Ishikawa (cell line): ENCODE data around the gene CFAP20DC.

ENCODE experiments used
- CEBPB ChIP-seq: IDR thresholded peaks from 2 replicates; pipeline ENCODE4 v1.6.1; 2012
- CREB1 ChIP-seq: IDR thresholded peaks from 2 replicates; pipeline ENCODE4 v1.6.1; 2012; ENCODE audit warnings: low read depth
- EGR1 ChIP-seq: IDR thresholded peaks from 2 replicates; pipeline ENCODE4 v1.6.1; 2012
- EP300 ChIP-seq: IDR thresholded peaks from 2 replicates; pipeline ENCODE4 v1.6.1; 2012; ENCODE audit warnings: borderline replicate concordance
- FOXM1 ChIP-seq: IDR thresholded peaks from 2 replicates; pipeline ENCODE4 v1.6.1; 2012; ENCODE audit warnings: low read depth, borderline replicate concordance
- NFIC ChIP-seq: IDR thresholded peaks from 2 replicates; pipeline ENCODE4 v1.6.1; 2012
- RAD21 ChIP-seq: IDR thresholded peaks from 2 replicates; pipeline ENCODE4 v1.6.1; 2012; ENCODE audit warnings: low read depth
- TAF1 ChIP-seq: IDR thresholded peaks from 2 replicates; pipeline ENCODE4 v1.6.1; 2012; ENCODE audit warnings: low read depth, mild to moderate bottlenecking
- TCF12 ChIP-seq: IDR thresholded peaks from 2 replicates; pipeline ENCODE4 v1.6.1; 2012; ENCODE audit warnings: low read depth
- TEAD4 ChIP-seq: IDR thresholded peaks from 2 replicates; pipeline ENCODE4 v1.6.1; 2012
- YY1 ChIP-seq: IDR thresholded peaks from 2 replicates; pipeline ENCODE4 v1.6.1; 2012; ENCODE audit warnings: low read depth
- ZBTB7A ChIP-seq: IDR thresholded peaks from 2 replicates; pipeline ENCODE4 v1.6.1; 2012; ENCODE audit warnings: low read depth
- TF ChIP-seq, protein P1 (sequence below): IDR thresholded peaks from 2 replicates; pipeline ENCODE4 v1.6.1; 2012
- TF ChIP-seq, protein P2 (sequence below): IDR thresholded peaks from 2 replicates; pipeline ENCODE4 v1.6.1; 2012; ENCODE audit warnings: low read depth, mild to moderate bottlenecking
- TF ChIP-seq, protein P3 (sequence below): IDR thresholded peaks from 2 replicates; pipeline ENCODE4 v1.6.1; 2012

The CFAP20DC gene

DNA sequence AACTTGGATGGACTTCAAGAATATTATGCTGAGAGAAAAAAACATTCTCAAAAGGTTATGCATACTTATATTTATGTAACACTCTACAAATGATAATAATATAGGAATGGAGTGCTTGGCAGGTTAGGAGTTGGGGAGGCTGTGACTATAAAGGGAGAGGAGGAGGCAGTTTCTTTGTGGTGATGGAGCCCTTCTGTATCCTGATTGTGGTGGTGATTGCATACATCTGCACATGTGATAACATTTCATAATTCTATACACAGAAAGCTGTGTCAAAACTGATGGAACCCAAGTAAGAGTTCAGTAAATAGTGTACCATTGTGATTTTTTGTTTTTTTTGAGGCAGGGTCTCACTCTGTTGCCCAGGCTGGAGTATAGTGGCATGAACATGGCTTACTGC is 351.6 kb downstream of the CFAP20DC start:
- TF ChIP-seq RAD21 (no peak), TCF12 (no peak), FOXM1 (no peak), EGR1 (no peak), YY1 (no peak), NFIC (no peak)
- TF ChIP-seq, protein P1, sequence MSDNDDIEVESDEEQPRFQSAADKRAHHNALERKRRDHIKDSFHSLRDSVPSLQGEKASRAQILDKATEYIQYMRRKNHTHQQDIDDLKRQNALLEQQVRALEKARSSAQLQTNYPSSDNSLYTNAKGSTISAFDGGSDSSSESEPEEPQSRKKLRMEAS, result no peak

DNA sequence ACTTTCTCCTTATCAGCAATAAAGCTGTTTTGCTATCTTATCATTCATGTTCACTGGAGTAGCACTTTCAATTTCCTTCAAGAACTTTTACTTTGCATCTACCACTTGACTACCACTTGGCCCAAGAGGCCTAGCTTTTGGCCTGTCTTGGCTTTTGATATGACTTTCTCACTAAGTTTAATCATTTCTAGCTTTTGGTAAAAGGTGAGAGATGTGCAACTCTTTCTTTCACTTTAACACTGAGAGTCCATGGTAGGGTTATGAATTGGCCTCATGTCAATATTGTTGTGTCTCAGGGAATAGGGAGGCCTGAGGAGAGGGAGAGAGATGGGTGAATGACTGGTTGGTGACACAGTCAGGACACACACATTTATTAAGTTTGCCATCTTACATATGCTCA is 352.3 kb downstream of the CFAP20DC start:
- TF ChIP-seq, protein P1, result no peak
- TF ChIP-seq, protein P2, sequence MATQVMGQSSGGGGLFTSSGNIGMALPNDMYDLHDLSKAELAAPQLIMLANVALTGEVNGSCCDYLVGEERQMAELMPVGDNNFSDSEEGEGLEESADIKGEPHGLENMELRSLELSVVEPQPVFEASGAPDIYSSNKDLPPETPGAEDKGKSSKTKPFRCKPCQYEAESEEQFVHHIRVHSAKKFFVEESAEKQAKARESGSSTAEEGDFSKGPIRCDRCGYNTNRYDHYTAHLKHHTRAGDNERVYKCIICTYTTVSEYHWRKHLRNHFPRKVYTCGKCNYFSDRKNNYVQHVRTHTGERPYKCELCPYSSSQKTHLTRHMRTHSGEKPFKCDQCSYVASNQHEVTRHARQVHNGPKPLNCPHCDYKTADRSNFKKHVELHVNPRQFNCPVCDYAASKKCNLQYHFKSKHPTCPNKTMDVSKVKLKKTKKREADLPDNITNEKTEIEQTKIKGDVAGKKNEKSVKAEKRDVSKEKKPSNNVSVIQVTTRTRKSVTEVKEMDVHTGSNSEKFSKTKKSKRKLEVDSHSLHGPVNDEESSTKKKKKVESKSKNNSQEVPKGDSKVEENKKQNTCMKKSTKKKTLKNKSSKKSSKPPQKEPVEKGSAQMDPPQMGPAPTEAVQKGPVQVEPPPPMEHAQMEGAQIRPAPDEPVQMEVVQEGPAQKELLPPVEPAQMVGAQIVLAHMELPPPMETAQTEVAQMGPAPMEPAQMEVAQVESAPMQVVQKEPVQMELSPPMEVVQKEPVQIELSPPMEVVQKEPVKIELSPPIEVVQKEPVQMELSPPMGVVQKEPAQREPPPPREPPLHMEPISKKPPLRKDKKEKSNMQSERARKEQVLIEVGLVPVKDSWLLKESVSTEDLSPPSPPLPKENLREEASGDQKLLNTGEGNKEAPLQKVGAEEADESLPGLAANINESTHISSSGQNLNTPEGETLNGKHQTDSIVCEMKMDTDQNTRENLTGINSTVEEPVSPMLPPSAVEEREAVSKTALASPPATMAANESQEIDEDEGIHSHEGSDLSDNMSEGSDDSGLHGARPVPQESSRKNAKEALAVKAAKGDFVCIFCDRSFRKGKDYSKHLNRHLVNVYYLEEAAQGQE, result no peak
- TF ChIP-seq EP300 (no peak), CEBPB (no peak), EGR1 (no peak), ZBTB7A (no peak), RAD21 (no peak), CREB1 (no peak), TAF1 (no peak), NFIC (no peak), FOXM1 (no peak), TCF12 (no peak), YY1 (no peak), TEAD4 (no peak)
- TF ChIP-seq, protein P3, sequence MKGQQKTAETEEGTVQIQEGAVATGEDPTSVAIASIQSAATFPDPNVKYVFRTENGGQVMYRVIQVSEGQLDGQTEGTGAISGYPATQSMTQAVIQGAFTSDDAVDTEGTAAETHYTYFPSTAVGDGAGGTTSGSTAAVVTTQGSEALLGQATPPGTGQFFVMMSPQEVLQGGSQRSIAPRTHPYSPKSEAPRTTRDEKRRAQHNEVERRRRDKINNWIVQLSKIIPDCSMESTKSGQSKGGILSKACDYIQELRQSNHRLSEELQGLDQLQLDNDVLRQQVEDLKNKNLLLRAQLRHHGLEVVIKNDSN, result no peak

DNA sequence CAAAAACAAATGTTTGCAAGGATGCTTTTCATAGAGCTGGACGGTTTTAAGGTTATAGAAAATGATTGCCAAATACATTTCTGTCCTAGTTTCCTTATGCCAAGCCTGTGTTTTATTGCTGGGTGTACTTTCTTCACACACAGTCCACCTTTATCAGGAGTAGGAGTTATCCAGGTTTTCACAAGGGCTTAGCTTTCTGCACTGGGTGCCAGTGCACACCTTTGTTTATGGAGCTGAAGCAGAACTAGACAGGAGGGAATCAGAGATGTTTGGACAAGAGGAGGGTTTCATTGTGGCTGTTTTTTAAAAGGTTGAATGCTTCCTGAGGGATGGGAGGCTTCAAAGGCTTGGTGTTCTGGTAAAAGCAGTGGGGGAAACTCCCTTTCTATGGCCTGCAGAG is 353.7 kb downstream of the CFAP20DC start:
- TF ChIP-seq CEBPB (no peak), EGR1 (no peak), TEAD4 (no peak), ZBTB7A (no peak), EP300 (no peak), YY1 (no peak), FOXM1 (no peak)
- TF ChIP-seq, protein P3, result no peak
- TF ChIP-seq, protein P1, result no peak
- TF ChIP-seq, protein P2, result no peak

DNA sequence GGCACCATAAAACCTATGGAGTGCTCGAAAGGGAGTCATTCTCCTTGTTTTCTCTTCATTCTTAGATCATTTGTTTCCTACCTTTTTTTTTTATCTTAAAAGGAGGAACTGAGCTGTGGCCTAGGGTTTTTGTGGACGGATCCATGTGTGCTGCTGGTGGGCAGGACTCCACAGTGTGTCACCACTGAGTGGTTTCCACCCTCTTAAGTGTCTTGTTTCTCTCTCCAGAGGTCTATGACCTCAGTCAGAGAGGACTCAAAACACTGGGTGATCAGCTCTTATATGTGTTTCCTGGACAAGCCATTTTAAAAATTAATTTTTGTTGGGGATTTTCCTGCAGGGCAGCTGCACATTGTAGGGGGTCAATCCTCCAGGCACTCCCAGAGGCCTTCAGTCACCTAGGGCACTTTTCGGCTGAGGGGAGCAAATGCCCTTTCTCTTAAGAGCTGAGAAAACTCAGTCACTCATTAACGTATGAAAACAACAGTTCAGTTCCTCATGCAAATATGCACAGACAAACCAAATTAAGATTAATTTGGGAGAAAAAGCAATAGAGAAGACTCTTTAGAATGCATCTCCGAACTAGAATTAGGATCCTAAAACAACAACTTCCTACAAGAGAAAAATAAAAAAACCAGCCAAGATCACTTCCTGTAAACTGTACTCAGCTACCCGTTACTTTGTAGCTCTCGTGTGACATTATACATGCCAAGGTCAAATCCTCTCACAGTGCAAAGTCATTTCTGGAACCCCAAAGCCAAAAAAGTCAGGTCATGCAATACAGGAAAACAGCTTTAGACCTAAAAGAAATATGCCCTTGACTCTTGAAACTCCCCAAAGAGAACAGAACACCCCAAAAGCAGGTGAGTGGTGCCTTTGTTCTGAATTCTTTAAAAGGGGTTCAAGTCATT is 355.6 kb downstream of the CFAP20DC start:
- no peak for TF ChIP-seq TEAD4
- no peak for TF ChIP-seq CEBPB
- no peak for TF ChIP-seq FOXM1
- no peak for TF ChIP-seq ZBTB7A
- TF ChIP-seq EGR1, result no peak

DNA sequence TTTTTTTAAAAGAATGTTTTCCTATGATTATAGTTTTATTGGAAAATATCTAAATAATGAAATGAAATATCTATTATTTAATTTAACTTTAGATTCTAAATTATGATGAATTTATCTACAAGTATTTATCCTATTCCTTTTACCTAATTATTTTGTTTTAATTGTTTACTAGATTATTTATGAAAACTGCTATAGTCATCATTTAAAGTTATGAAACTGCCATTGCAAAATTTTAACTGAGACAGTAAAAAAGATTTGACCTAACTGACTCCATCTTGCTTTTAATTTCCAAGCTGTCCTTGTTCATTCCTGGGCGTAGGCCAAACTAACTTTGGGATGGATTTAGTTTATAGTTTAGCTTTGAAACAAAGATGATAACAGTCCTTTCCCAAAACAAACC is 357.3 kb downstream of the CFAP20DC start:
- TF ChIP-seq TEAD4, result no peak
